NB4 (cell line): ENCODE data around the gene FADS3.

Experiments used
- CTCF ChIP-seq: IDR thresholded peaks from one replicate; pipeline ENCODE4 v1.5.1; 2012; ENCODE audit warnings: low read depth, low read length
- POLR2A ChIP-seq: IDR thresholded peaks from 2 replicates; pipeline ENCODE4 v1.6.1; 2011; ENCODE audit warnings: mild to moderate bottlenecking; ENCODE audit not compliant: insufficient read length; ENCODE audit errors: extremely low read depth
- TF ChIP-seq, protein P1 (sequence below): IDR thresholded peaks from 2 replicates; pipeline ENCODE4 v1.6.1; 2011; ENCODE audit warnings: low read depth, low read length

GRCh38 chr11:61883947-61884346, 7.4 kb downstream of the FADS3 start:
- no peak for TF ChIP-seq CTCF
- TF ChIP-seq, protein P1, sequence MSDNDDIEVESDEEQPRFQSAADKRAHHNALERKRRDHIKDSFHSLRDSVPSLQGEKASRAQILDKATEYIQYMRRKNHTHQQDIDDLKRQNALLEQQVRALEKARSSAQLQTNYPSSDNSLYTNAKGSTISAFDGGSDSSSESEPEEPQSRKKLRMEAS, result no peak
- no peak for TF ChIP-seq POLR2A
